HUES6 (cell line): ENCODE measurements around the gene UQCRC1.

Experiments used
- H3K27ac ChIP-seq: 2 replicates; pipeline ENCODE4 v1.7.0; 2013; ENCODE audit warnings: low read depth, mild to moderate bottlenecking, low read length, inconsistent platforms
- H3K27me3 ChIP-seq: 2 replicates; pipeline ENCODE4 v1.6.1; 2013; ENCODE audit warnings: low read length; ENCODE audit not compliant: control insufficient read depth, insufficient read depth
- H3K36me3 ChIP-seq: 2 replicates; pipeline ENCODE4 v1.6.1; 2013; ENCODE audit warnings: low read length; ENCODE audit not compliant: control insufficient read depth, insufficient read depth
- H3K4me1 ChIP-seq: 2 replicates; pipeline ENCODE4 v1.6.1; 2013; ENCODE audit warnings: low read length; ENCODE audit not compliant: control insufficient read depth, insufficient read depth
- H3K4me3 ChIP-seq: 2 replicates; pipeline ENCODE4 v1.5.1; 2013; ENCODE audit warnings: low read depth, low read length
- H3K9ac ChIP-seq: one replicate; pipeline ENCODE4 v1.6.1; 2013; ENCODE audit warnings: mild to moderate bottlenecking, low read length
- H3K9me3 ChIP-seq: 2 replicates; pipeline ENCODE4 v1.6.1; 2013; ENCODE audit warnings: low read depth, low read length; ENCODE audit not compliant: control insufficient read depth, insufficient read depth

UQCRC1 gene

DNA sequence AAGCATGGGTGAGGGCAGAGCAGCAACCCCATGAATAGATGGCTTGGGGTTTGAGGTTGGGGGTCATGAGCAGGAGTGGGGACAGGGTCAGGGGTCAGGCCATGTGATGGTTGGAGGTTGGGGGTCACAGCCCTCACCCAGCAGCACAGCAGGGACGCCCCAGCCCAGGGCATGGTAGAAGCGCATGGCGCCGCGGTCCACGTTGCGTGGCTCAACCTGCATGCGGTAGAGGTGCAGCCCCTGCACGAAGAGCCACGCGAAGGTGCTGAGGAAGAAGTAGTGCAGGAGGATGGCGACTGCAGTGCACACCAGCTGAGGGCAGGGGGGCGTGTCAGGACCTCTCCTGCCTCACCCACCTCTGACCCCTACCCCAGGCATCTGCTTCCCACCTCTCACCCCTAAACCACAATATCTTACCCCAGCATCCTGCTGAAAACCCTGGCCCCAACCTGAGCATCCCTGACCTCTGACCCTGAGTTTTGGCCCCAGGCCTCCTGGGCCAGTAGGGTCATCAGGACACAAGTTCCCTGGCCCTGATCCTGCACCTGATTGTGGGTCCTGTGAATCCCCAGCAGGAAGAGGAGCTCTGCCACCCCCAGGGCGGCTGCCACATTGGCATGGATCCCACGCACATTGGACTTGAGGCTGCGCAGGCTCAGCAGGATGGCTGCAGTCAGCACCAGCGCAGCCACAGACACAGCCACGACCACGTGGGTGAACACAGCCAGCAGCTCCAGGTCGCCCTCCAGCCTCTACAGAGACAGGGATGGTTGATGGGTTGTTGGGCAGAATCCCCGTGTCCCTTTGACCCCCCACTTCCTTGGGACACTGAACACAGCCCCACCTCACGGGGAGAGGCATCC, 35.7 kb upstream of the UQCRC1 start:
- no peaks in the 10 kb centered on the region for H3K4me1 ChIP-seq

GRCh38 chr3:48642605-48643004, 33.2 kb upstream of the UQCRC1 start:
- H3K4me1 ChIP-seq, result no peaks in the 10 kb centered on the region; the same call in 1 of the 2 replicates
- H3K9ac ChIP-seq, result no peak overlapping the region
- H3K27me3 ChIP-seq, result no peaks in the 10 kb centered on the region
- peaks cover 84% of the 10 kb centered on the region for H3K36me3 ChIP-seq
- no peak overlapping the region for H3K27ac ChIP-seq
- H3K9me3 ChIP-seq, result no peaks in the 10 kb centered on the region
- H3K4me3 ChIP-seq, result no peak overlapping the region

More for the DNA sequence above, 35.7 kb upstream of the UQCRC1 start:
- Histone ChIP-seq H3K9ac (no peak overlapping the region), H3K36me3 (peaks cover 80% of the 10 kb centered on the region), H3K4me3 (no peak overlapping the region), H3K27ac (no peak overlapping the region), H3K27me3 (no peaks in the 10 kb centered on the region), H3K9me3 (no peaks in the 10 kb centered on the region)

GRCh38 chr3:48641396-48641795, 31.9 kb upstream of the UQCRC1 start:
- Histone ChIP-seq H3K9me3 (no peaks in the 10 kb centered on the region), H3K9ac (no peak overlapping the region), H3K4me3 (no peak overlapping the region), H3K27ac (no peak overlapping the region), H3K4me1 (peaks cover 11% of the 10 kb centered on the region), H3K27me3 (no peaks in the 10 kb centered on the region), H3K36me3 (peaks cover 78% of the 10 kb centered on the region)

DNA sequence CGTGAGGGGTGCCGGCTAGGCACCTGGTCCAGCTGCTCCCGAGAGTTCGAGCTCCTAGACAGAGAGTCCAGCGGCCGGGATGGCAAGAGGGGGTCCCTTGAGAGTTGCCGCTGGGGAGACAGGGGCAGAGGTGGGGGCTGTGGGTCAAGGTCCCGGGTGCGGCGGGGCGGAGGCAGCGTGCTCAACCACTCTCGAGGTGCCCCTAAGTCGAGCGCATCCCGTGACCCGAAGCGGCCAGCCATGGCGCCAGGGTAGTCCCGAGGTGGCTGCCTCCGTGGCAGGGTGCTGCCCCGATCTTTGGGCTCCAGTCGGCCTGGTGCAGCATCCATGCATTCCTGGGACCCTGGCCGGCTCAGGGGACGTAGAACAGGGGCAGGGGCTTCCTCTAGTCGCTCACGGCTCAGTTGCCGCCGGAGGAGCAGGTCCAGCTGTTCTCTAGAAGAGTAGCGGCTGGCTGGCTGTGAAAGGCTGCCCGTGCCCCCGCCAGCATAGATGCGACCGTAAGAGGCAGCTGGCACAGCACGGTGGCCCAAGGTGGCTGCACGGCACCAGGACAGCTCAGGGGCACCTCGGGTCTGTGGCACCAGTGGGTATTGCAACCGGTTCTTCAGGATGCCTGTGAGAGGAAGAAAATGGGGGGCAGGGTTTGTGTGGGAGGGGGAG, 30.6 kb upstream of the UQCRC1 start:
- H3K9me3 ChIP-seq, result no peaks in the 10 kb centered on the region
- H3K9ac ChIP-seq, result no peak overlapping the region
- peaks cover 65% of the 10 kb centered on the region for H3K36me3 ChIP-seq
- H3K4me3 ChIP-seq, result no peak overlapping the region
- peaks cover 17% of the 10 kb centered on the region for H3K4me1 ChIP-seq
- H3K27ac ChIP-seq, result no peak overlapping the region
- H3K27me3 ChIP-seq, result no peaks in the 10 kb centered on the region

DNA sequence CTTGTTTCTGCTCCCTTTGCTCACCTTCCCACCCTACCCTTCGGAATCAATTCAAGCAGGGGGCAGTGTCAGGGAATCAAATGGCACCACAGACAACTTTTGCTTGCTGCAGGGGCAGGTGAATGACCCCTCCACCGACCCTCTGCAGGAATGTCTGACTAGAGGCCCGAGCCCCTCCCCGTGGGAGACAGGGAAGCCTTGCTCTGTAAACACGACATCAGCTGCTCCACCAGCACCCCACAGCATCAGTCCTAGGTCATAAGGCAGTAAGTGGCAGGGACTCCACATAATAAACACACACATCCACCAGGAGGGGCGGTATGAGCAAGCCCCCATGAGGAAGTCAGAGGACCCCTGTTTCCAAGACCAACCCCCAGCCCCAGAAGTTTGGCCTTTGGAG, 27.9 kb upstream of the UQCRC1 start:
- H3K9ac ChIP-seq, result no peak overlapping the region

DNA sequence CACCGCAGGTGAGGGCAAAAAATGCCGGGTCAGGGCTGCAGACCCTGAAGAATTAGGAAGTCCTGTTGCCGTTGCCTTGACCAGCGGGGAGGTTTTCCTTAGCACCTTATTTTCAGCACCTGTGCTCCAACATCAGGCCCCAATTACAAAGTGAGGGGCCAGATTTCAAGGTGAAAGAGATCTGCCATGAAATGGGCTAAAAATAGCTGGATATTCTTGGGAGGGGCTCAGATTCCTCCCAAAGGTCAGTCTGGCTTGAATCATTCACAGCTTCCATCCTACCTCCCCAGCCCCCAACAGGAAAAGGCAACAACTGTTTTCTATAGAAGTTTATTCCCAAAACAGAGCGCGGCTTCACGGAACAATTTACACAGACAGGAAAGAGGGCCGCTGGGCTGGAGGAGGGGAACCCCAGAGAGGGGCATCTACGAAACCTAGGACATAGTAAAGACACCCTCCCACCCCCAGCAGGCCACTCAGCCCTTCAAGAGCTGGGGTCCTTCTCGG, 26.8 kb upstream of the UQCRC1 start:
- no peaks in the 10 kb centered on the region for H3K9me3 ChIP-seq
- H3K4me3 ChIP-seq, result peak overlapping the region; percentile 93
- no peaks in the 10 kb centered on the region for H3K27me3 ChIP-seq
- H3K27ac ChIP-seq, result peak overlapping the region; percentile 80; the same call in 1 of the 2 replicates
- peak overlapping the region; percentile 80 for H3K9ac ChIP-seq
- H3K4me1 ChIP-seq, result peaks cover 24% of the 10 kb centered on the region
- peaks cover 54% of the 10 kb centered on the region for H3K36me3 ChIP-seq

More for the DNA sequence above, 27.9 kb upstream of the UQCRC1 start:
- no peaks in the 10 kb centered on the region for H3K27me3 ChIP-seq
- H3K4me3 ChIP-seq, result no peak overlapping the region
- no peaks in the 10 kb centered on the region for H3K9me3 ChIP-seq
- H3K27ac ChIP-seq, result no peak overlapping the region
- peaks cover 24% of the 10 kb centered on the region for H3K4me1 ChIP-seq
- peaks cover 54% of the 10 kb centered on the region for H3K36me3 ChIP-seq

DNA sequence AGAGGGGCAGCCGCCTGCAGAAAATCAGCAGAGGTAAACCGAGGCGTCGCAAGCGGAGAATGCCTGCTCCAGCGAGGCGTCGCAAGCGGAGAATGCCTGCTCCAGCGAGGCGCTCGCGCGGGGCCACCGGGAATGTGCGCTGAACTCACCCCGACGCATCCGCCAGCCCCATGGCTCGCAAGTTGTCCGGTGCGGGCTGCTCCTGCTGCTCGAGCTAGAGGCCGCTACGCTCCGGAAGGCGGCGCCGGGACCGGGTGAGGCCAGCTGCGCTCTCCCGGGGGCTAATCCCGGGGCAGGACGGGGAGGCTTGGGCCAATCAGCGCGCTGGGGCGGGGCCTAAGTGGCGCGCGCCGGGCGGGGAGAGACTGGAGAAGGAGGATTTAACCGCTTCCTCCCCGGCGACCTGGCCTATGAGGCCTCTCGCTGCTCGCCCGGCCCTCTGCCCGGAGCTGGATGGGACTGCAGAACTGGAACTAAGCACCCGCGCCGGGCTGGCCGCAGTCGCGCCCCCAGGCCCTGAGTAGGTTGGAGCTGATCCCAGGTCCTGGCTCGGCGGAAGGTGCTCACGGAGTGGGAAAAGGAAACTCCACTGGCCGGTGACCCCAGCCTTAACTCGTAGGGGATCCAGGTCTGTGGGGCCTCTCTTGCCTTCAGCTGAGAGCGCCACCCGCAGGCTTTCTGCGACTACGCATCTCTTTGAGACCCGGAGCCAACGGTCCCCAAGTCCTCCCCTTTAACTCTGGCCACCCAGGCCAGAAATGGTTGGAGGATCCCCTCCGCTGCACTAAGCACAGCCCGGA, 26.0 kb upstream of the UQCRC1 start, which contains the start of gene SLC26A6:
Gene SLC26A6, minus strand, starts transcription at position 240 of the 800 bp plus-strand sequence. Its CDS starts 68 bp downstream, at position 172.
- no peaks in the 10 kb centered on the region for H3K9me3 ChIP-seq
- peaks cover 54% of the 10 kb centered on the region for H3K36me3 ChIP-seq
- peak within 1 kb of the TSS; percentile 80; the same call in 1 of the 2 replicates for H3K27ac ChIP-seq
- peak within 1 kb of the TSS; percentile 80 for H3K9ac ChIP-seq
- H3K4me3 ChIP-seq, result peak within 1 kb of the TSS; percentile 93
- no peaks in the 10 kb centered on the region for H3K27me3 ChIP-seq
- peaks cover 24% of the 10 kb centered on the region for H3K4me1 ChIP-seq

- Histone ChIP-seq H3K27ac (peak overlapping the region; percentile 54; the same call in 1 of the 2 replicates), H3K4me1 (peaks cover 24% of the 10 kb centered on the region), H3K4me3 (peak overlapping the region; percentile 93), H3K9me3 (no peaks in the 10 kb centered on the region), H3K36me3 (peaks cover 54% of the 10 kb centered on the region), H3K27me3 (no peaks in the 10 kb centered on the region), H3K9ac (peak overlapping the region; percentile 80)
These were observed 25.3 kb upstream of the UQCRC1 start for GRCh38 chr3:48634661-48635221.

GRCh38 chr3:48633743-48634142, 24.3 kb upstream of the UQCRC1 start:
- peak overlapping the region; percentile 93; the same call in 1 of the 2 replicates for H3K4me3 ChIP-seq
- no peak overlapping the region for H3K27ac ChIP-seq

DNA sequence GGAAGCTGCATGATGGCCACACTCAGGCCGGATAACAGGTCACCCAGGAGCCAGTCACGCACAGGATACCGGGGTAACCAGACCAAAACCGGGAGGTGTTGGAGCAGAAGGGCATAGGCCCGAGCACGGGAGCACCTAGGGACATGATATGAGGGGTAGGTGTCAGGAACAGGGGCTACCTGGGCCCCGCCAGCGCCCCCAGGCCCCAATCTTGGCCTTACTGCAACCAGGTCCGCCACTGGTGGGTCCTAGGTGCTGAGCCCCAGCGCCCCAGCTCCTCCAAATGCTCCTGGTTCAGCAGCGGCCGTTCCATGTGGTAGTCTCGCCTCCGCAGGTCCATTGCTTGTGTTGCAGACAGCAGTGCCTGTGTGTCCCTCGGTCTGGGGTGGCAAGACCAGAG, 23.8 kb upstream of the UQCRC1 start:
- Histone ChIP-seq H3K9ac (no peak overlapping the region), H3K27me3 (no peaks in the 10 kb centered on the region), H3K4me1 (peaks cover 24% of the 10 kb centered on the region), H3K27ac (no peak overlapping the region), H3K9me3 (no peaks in the 10 kb centered on the region), H3K4me3 (no peak overlapping the region), H3K36me3 (peaks cover 59% of the 10 kb centered on the region)

More at GRCh38 chr3:48633743-48634142, 24.3 kb upstream of the UQCRC1 start:
- H3K27me3 ChIP-seq, result no peaks in the 10 kb centered on the region
- H3K9ac ChIP-seq, result peak overlapping the region; percentile 36
- peaks cover 24% of the 10 kb centered on the region for H3K4me1 ChIP-seq
- no peaks in the 10 kb centered on the region for H3K9me3 ChIP-seq
- H3K36me3 ChIP-seq, result peaks cover 54% of the 10 kb centered on the region
